ENCODE results near the gene AGAP1.

The AGAP1 gene

DNA sequence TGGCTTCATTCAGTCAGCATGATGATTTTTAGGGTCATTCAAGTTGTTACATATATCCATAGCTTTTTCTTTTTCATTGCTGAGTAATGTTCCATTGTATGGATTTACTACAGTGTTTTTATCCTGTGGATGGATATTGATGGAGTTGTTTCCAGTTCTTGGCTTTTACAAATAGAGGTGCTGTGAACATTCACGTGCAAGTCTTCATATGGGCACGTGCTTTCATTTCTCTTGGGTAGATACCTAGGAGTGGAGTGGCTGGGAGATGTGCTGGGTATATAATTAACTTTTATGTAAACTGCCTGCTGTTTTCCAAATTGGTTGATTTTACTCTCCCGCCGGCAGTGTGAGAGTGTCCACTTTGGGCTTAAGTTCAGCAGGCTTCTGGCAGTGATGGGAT is 16.5 kb downstream of the AGAP1 start:
- DNase-seq = no peak

DNA sequence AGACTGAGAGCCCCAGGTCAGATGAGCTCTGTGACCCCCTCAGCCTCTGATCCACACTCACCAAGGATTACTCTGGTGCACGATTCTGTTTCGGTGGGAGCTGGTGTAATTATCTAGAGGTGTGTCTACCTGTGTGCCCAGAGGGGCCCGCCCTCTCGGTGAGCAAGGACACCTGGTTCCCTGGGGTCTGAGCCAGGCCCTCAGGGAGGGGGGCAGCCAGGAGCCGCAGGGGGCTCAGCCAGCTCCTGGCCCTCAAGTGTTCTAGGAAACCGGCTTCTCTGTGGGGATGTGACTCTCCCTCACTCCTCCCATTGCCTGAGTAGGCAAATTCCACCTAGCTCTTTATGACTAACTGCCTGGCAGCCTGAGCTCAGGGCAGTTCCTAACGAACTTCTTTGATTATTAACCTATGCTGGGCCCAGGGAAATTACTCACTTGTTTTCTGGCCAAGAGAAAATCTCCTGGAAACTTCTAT is 17.4 kb downstream of the AGAP1 start:
- no peak for DNase-seq

DNA sequence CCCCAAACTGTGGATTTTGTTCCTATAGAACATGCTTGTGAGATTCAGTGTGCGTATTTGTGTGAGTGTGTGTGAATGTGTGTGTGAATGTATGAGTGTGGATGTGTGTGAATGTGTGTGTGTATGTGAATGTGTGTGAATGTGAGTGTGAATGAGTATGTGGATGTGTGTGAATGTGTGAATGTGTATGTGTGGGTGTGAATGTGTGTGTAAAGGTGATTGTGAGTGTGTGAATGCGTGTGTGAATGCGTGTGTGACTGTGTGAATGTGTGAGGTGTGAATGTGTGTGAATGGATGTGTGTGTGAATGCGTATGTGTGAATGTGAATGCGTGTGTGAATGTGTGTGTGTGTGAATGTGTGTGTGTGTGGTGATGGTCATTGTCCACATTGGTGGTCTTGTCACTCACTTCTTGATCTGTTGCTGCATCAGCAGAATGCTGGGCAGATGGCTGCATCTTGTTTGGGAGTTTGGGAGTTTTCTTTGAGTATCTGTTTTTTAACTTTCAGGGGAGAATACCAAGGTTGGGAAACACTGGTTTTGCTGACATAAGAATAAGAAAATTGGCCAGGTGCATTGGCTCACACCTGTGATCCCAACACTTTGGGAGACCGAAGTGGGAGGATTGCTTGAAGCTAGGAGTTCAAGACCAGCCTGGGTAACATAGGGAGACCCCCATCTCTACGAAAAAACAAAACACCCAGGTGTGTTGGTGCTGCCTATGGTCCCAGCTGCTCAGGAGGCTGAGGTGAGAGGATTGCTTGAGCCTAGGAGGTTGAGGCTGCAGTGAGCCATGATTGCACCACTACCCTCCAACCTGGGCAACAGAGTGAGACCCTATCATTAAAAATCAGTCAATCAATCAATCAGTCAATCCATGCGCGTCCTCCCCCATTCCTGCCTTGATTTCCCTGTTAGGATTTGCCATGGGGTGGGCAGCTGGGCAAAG is 18.2 kb downstream of the AGAP1 start:
- no peak for DNase-seq

- DNase-seq = no peak
Measured at GRCh38 chr2:235512699-235513053, 18.8 kb downstream of the AGAP1 start.

- DNase-seq = no peak
Measured at GRCh38 chr2:235513984-235514626, 20.3 kb downstream of the AGAP1 start.

DNA sequence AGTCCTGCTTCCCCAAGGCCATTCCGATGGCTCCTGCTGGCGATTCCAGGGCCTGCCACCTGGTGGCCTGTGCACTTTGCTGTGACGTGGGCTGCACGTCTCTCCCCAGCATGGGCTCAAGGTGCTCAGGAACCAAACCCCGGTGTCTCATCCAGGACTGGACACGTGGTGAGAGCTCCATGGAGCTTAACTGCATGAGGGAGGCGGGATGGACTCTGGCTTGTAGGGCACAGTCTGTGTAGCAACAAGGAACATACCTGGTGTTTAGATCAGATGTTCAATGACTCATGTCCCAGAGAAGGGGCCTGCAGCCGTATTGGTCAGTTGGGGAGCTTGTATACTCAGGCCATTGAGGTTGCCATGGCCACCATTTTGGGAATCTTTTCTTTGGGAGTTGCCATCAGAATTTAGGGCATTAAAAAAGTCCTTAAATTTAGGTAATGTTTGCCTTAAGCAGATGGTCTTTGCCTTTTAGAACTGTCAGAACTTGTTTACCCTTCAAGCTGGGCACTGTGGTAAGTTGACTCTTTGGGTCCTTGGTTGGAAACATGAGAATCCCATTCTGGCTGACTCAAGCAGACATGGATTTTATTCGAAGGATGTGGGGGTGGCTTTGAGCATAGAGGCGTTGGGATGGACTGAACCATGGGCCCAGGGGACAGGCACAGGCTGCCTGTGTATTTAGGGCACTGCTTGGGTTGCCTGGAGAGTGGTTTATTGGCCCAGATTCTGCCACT is 21.0 kb downstream of the AGAP1 start:
- no peak for DNase-seq

- DNase-seq = no peak
Measured at GRCh38 chr2:235515364-235515742, 21.5 kb downstream of the AGAP1 start.

DNA sequence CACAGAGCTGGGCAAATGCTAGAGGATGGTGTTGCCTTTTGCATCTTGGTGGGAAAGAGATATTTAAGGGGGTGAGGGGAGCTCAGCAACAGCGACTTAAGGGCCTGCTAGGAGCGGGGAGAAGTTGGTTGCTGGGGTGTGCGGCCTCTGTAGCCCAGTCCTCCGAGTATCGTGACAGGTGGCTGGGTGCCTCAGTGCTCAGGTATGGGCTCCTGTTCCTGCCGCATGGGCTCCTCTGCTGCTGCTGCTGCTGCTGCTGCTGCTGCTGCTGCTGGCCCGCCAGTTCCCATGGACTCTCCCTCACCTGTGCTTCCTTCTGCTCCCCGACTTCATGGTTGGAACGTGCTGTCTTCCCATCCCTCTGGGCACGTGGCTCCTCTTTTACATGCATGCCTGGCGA is 22.0 kb downstream of the AGAP1 start:
- no peak for DNase-seq

GRCh38 chr2:235516257-235516656 is 22.4 kb downstream of the AGAP1 start:
- no peak for DNase-seq

DNA sequence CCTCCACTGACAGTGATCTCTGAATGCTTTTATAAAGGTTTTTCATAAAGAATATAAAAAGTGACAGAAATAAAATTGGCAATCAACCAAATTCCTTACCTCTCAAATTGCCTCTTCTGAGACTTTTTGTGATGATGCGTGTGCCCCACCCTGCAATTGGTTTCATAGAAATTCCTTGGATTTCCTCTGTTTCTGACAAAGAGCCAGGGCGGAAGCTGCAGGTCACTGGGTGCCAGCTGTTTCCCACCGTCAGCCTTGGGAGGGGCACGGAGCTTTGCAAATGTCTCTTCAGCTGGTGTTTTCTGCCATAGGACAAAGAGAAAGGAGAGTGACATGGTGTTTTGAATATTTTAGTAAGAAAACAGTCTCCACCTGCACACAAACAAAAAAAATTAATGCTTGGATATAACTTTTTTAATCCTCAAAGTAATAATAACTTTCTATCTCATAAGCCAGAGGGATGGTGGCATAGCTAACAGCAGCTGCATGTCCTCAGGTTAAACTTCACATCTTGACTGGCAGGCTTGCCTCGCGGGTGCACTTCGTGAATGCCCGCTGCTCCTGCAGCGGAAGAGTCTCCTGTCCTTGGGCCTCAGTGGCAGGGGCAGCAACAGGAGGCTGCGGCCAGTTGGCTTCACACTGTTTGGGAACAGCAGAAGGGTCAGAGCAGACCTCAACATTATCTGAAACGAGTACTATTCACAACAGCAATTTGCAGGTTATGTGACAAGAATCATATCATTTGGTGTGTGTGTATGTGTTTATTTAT is 24.7 kb downstream of the AGAP1 start:
- no peak for DNase-seq

DNA sequence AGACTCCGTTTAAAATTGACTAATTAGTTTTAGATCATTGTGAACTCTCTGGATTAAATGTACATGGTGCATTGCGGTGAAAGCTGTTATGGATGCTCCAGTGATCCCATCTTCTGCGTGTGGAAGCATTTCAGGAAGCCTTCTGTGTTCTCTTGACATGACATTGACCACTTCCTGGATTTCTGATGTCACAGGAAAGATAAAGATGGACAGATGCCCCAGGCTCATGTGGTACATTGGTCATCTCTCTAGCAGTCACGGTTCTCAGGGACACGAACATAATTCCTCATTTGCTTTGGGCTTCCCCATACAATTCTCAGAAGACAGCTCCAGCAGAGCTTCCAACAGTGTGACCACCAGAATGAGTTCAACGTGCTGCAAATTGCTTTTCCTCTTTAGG is 26.9 kb downstream of the AGAP1 start:
- DNase-seq = no peak

DNA sequence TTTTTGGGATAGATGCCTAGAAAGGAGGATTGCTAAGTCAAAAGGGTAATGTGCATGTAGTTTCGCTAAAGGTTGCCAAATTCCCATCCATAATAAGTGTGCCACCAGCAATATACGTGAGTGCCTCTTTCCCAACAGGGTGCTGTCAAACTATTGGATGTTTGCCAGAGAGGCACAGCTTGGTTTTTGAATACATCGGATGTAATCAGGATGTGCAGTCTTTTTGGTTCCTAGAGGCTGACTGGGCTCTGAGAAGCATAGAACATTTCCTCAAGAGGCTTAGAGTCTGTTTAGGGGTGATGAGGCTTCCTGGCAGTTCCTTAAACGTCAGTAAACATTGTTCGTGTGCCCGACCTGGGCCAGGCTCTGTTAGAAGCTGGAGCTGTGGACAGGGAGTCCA is 28.0 kb downstream of the AGAP1 start:
- no peak for DNase-seq

DNA sequence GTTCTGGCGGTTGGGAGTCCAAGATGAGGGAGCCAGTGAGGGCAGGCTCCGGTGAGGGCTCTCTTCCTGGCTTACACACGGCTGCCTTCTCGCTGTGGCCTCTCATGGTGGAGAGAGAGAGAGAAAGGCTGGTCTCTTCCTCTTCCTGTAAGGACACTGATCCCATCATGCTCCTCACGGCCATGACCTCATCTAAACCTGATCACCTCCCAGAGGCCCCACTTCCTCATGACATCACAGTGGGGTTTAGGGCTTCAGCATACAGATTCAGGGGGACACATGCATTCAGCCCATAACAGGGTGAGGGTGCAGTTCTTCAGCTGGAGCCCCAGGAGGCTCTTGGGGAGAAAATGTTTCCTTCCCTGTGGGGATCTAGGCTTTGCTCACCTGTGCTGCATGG is 29.2 kb downstream of the AGAP1 start:
- DNase-seq = no peak

- DNase-seq = no peak
Measured at GRCh38 chr2:235523486-235524150, 29.8 kb downstream of the AGAP1 start.

- DNase-seq = no peak
Measured at GRCh38 chr2:235526166-235526565, 32.3 kb downstream of the AGAP1 start.

- peak; percentile 77 for DNase-seq
Measured at GRCh38 chr2:235527806-235528469, 34.1 kb downstream of the AGAP1 start.

DNA sequence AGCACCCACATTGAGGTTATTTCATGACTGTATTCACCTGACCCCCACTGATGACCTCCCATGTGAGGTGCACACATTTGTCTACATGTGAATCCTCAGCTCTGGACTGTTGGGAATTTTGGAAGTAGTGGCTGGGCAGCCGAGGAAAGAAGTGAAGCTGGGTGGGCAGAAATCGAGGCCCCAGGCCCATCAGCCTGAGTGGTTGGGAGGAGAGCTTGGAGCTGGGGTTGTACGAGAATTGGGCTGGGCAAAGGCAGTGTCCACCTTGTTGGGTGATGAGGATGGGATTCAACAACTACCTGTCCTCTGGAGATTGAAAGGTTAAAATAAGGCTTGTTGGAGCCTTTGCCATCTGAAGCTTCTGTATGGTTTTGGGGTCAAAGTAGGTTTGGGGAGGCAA is 35.8 kb downstream of the AGAP1 start:
- no peak for DNase-seq

GRCh38 chr2:235530735-235531134 is 36.9 kb downstream of the AGAP1 start:
- DNase-seq = no peak

DNA sequence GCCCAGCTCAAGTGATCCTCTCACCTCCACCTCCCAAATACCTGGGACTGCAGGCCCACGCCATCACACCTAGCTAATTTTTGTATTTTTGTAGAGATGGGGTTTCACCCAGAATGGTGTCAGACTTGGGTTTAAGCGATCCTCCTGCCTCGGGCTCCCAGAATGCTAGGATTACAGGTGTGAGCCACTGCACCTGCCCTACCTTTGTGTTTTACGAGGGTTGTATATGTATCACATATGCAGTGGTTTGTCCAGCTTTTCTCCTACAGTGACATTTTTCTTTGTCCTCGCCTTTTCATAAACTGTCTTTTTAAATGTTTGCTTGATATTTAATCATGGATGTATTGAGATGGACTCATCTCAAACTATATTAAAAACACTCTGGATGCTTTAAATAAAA is 38.5 kb downstream of the AGAP1 start:
- no peak for DNase-seq

GRCh38 chr2:235533198-235533597 is 39.4 kb downstream of the AGAP1 start:
- no peak for DNase-seq

DNA sequence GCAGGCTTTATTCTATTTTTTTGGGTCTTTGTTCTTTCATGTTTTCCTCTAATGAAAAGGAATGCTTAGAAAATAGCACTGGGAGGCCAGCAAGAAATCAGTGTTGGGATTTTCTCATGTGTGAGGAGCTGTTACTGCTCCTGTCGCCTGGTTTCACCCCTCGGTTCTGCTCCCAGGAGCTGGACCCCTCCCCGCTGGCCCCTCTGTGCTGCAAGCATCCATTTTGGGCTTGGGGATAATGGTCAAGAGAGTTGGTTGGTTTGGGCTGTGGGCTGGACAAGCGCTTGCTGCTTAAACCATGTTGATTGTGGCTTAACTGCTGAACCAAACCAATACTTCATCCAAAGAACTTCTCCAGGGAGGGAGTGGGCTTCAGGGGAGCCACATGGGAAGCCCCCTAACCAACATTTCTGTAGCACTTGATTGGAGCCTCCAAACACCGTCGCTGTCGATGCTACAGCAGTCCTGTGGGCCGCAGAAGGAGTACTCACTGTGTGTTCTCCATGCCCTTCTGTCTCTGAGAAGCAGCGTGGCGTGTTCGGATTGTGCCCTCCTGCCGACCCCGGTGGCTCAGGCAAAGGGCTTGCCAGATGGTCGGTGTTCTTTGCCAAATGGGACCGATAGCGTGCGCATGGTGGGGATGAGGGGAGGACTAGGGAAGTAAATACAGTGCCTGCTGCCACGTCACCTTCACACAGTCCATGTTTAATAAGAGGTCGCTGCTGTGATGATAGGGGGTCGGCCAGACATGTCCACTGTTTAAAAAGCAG is 40.0 kb downstream of the AGAP1 start:
- DNase-seq = peak; percentile 60
